ENCODE data around the gene NPAS3. TPM values are rescaled to one million over a fixed set of nuclear protein-coding genes. Genes with fewer than 3 reads are reported as not detected.

The NPAS3 gene
- total RNA-seq, 1 donor from 2014 or later = 1.6 TPM

DNA sequence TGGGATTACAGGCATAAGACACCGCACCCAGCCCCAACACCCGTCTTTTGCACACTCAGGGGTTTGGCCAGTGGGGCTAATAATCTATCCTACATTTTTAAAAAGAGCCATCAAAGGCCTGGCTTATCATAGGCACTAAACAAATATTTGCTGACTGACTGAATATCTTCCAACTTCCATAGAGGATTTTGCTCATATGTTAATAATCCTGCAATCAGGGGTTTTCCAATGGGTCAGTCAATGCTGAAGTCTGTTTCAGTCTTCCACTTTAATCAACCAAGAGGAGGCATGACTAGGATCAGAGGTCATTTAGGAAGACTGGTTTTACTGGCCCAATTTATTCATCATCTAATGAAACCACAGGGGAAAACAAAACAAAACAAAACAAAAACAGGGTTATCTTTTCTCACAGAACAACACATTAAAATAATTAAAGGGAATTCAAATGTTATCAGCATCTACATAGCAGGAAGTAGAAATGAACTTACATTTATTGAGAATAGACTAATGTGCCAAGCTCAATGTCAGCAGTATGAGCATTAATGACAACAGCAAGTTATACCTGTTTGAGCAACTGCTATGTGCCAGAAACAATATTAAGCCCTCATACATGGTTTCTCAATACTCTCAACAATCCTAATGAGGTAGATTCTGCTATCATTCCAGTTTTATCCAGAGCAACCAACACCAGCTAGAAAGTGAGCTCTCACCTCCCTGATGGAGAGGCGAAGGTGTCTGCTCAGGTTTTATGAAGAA, 640.0 kb downstream of the NPAS3 start:
- H3K9me3 Mint-ChIP-seq (ENCODE audit: unreplicated experiment) = no peaks in the 10 kb centered on the region
- TF ChIP-seq, protein P1, sequence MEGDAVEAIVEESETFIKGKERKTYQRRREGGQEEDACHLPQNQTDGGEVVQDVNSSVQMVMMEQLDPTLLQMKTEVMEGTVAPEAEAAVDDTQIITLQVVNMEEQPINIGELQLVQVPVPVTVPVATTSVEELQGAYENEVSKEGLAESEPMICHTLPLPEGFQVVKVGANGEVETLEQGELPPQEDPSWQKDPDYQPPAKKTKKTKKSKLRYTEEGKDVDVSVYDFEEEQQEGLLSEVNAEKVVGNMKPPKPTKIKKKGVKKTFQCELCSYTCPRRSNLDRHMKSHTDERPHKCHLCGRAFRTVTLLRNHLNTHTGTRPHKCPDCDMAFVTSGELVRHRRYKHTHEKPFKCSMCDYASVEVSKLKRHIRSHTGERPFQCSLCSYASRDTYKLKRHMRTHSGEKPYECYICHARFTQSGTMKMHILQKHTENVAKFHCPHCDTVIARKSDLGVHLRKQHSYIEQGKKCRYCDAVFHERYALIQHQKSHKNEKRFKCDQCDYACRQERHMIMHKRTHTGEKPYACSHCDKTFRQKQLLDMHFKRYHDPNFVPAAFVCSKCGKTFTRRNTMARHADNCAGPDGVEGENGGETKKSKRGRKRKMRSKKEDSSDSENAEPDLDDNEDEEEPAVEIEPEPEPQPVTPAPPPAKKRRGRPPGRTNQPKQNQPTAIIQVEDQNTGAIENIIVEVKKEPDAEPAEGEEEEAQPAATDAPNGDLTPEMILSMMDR (IDR thresholded peaks at IDR 0.05; ENCODE audit: unreplicated experiment) = no peak
- no peaks in the 10 kb centered on the region for H3K27me3 Mint-ChIP-seq (ENCODE audit: unreplicated experiment)
- H3K27ac Mint-ChIP-seq (ENCODE audit: unreplicated experiment) = no peak overlapping the region
- no peak overlapping the region for H3K4me3 Mint-ChIP-seq (ENCODE audit: unreplicated experiment)
- no peak for DNase-seq (ENCODE audit: low spot score)
- H3K36me3 Mint-ChIP-seq (ENCODE audit: low read depth, unreplicated experiment) = no peaks in the 10 kb centered on the region
- no peaks in the 10 kb centered on the region for H3K4me1 Mint-ChIP-seq (ENCODE audit: unreplicated experiment)

DNA sequence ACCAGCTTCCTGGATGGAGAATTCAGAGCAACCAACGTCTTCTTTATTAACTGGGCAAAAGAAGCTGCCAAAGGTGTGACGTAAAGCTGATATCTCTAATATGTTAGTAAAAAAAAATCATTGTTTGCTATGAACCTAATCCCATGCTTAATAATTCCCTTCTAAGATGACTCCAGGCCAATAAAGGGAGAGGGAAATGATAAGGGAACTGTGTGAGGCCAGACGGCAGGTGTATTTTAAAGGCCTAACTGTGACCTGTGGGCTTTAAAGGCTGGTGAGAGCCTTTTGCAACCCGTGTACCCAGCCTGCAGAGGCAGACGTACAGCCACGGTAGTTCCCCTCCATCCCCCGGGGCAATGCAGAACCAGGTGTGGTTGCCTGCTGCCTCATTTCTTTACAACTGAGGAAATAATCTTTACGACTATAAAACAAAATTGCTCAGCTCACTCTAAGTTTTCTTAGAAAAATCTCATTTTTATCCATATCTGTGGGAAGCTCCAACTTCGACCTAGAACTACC, 641.6 kb downstream of the NPAS3 start:
- Mint-ChIP-seq H3K4me1 (ENCODE audit: unreplicated experiment) (no peaks in the 10 kb centered on the region), H3K9me3 (ENCODE audit: unreplicated experiment) (no peaks in the 10 kb centered on the region), H3K36me3 (ENCODE audit: low read depth, unreplicated experiment) (no peaks in the 10 kb centered on the region), H3K4me3 (ENCODE audit: unreplicated experiment) (no peak overlapping the region), H3K27me3 (ENCODE audit: unreplicated experiment) (no peaks in the 10 kb centered on the region), H3K27ac (ENCODE audit: unreplicated experiment) (no peak overlapping the region)
- no peak for DNase-seq (ENCODE audit: low spot score)
- TF ChIP-seq, protein P1 (IDR thresholded peaks at IDR 0.05; ENCODE audit: unreplicated experiment) = no peak

DNA sequence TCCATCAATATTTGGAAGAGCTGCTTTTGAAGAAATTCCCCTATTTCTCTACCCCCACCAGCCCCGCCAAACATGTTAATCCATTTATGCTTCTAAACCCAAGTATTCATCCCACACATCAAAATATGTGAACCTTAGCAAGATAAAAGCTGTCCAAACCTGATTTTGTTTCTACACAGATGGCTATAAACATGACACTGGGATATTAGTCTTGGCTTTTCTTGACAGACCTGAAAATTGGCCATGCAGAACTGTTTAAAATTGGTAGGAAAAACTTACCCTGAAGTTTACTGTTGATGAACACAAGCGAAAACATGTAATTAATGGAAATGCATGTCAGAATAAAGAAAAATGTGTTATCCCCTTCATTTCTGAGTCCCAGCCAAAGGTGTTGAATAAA, 642.2 kb downstream of the NPAS3 start:
- Mint-ChIP-seq H3K4me3 (ENCODE audit: unreplicated experiment) (no peak overlapping the region), H3K27me3 (ENCODE audit: unreplicated experiment) (no peaks in the 10 kb centered on the region), H3K4me1 (ENCODE audit: unreplicated experiment) (no peaks in the 10 kb centered on the region), H3K36me3 (ENCODE audit: low read depth, unreplicated experiment) (no peaks in the 10 kb centered on the region), H3K9me3 (ENCODE audit: unreplicated experiment) (no peaks in the 10 kb centered on the region), H3K27ac (ENCODE audit: unreplicated experiment) (no peak overlapping the region)
- TF ChIP-seq, protein P1 (IDR thresholded peaks at IDR 0.05; ENCODE audit: unreplicated experiment) = no peak
- DNase-seq (ENCODE audit: low spot score) = no peak

DNA sequence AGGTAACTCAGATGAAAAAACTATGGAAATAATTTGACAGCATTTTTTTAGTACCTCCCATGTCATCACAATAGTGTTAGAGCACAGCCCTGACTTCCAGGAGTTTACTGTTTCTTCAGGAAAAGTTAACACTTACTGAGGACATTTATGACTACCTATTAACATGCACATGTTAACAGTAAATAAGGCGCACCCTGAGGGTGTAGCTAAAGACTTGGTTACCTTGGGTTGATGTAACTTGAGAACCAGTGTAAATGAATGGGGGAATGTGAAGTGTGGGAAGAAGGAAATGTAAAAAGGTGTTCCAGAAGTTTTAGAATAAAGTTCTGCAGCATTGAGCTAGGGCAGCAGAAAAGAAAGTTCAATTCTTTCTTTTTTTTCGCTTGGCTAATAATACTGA, 646.0 kb downstream of the NPAS3 start:
- Mint-ChIP-seq H3K4me3 (ENCODE audit: unreplicated experiment) (no peak overlapping the region), H3K27ac (ENCODE audit: unreplicated experiment) (no peak overlapping the region), H3K27me3 (ENCODE audit: unreplicated experiment) (no peaks in the 10 kb centered on the region), H3K36me3 (ENCODE audit: low read depth, unreplicated experiment) (no peaks in the 10 kb centered on the region), H3K4me1 (ENCODE audit: unreplicated experiment) (no peaks in the 10 kb centered on the region), H3K9me3 (ENCODE audit: unreplicated experiment) (no peaks in the 10 kb centered on the region)
- DNase-seq (ENCODE audit: low spot score) = no peak
- TF ChIP-seq, protein P1 (IDR thresholded peaks at IDR 0.05; ENCODE audit: unreplicated experiment) = no peak

DNA sequence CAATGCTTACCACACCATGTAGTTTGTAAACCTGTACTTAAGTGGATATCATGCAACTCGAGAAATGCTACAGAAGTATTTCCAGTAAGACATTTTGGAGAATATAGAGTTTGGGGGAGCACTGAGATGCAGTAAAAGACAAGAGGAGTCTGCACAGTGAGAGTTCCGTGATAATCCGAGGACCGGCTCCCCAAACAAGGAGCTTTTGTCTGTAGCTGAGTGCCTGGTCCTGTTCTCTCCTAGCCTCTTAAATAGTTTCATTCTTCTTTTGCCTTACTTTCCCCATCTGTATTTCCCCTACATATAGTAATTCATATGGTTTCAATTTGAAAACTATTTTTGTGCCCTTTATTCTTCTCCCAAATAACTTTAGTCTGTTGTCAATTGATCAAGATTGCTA, 648.1 kb downstream of the NPAS3 start:
- TF ChIP-seq, protein P1 (IDR thresholded peaks at IDR 0.05; ENCODE audit: unreplicated experiment) = no peak
- DNase-seq (ENCODE audit: low spot score) = no peak
- Mint-ChIP-seq H3K27ac (ENCODE audit: unreplicated experiment) (no peak overlapping the region), H3K27me3 (ENCODE audit: unreplicated experiment) (no peaks in the 10 kb centered on the region), H3K36me3 (ENCODE audit: low read depth, unreplicated experiment) (no peaks in the 10 kb centered on the region), H3K4me3 (ENCODE audit: unreplicated experiment) (no peak overlapping the region), H3K9me3 (ENCODE audit: unreplicated experiment) (no peaks in the 10 kb centered on the region), H3K4me1 (ENCODE audit: unreplicated experiment) (peaks cover 3% of the 10 kb centered on the region)
